Bronchial epithelial cell (primary cell): ENCODE data around the gene BAHD1. TPM values are rescaled to one million over a fixed set of nuclear protein-coding genes. Genes with fewer than 3 reads are reported as not detected.
A peak's percentile ranks its signal among the peaks of the same experiment; 100 is the strongest.

Experiments used
- DNase-seq: peaks from one replicate; pipeline ENCODE4 v3.0.0-alpha.2; 2010; ENCODE audit warnings: low read depth
- FAIRE-seq: peaks from 2 replicates; lab custom pipeline; 2011; peaks lifted over from hg19 to GRCh38; lab: Jason Lieb, UNC
- H3K27me3 ChIP-seq: 2 replicates; pipeline ENCODE4 v1.5.1; 2011; ENCODE audit warnings: low read length; ENCODE audit not compliant: control insufficient read depth, insufficient read depth
- H3K36me3 ChIP-seq: 2 replicates; pipeline ENCODE4 v1.5.1; 2011; ENCODE audit warnings: low read length; ENCODE audit not compliant: control insufficient read depth, insufficient read depth
- H3K4me3 ChIP-seq: 2 replicates; pipeline ENCODE4 v1.5.1; 2011; ENCODE audit warnings: mild to moderate bottlenecking, low read depth, low read length, control low read depth
- CTCF ChIP-seq: IDR thresholded peaks from 2 replicates; pipeline ENCODE4 v1.5.1; 2011; ENCODE audit warnings: mild to moderate bottlenecking, moderate library complexity, low read length, control low read depth, inconsistent platforms; ENCODE audit not compliant: insufficient read depth, severe bottlenecking
- total RNA-seq: library from RNA; depleted of rRNA; stranded (reverse); fragments of >200 nt; gene quantifications from 2 replicates; pipeline ENCODE4 v1.2.1, GENCODE V29; 2014

The BAHD1 gene
- total RNA-seq, 1 donor from 2014 or later: 4.2 TPM

DNA sequence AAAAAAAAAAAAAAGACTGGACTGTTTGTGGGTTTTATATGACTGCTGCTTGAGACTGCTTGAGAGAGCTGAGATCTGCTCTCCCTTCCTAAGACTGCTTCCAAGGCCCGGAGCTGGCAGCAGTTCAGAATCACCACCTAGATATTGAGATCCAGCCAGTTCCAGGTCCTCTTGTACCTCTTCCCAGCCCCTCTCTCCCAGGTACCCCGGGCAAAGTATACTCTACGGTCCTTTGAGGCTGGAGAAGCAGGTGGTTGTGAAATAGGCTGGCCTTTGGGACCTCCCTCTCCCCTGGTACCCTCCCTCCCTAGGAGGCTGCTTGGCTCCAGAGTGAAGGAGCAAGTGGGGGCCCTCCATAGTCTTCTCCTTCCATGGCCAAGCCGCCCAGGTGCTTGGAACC is 12.6 kb upstream of the BAHD1 start:
- peaks cover 5% of the 10 kb centered on the region for H3K27me3 ChIP-seq
- TF ChIP-seq CTCF: no peak
- DNase-seq: no peak
- no peaks in the 10 kb centered on the region for H3K36me3 ChIP-seq
- no peak overlapping the region for H3K4me3 ChIP-seq
- no peak for FAIRE-seq

GRCh38 chr15:40429068-40429710 is 11.6 kb upstream of the BAHD1 start:
- FAIRE-seq (no peak), DNase-seq (no peak)
- H3K4me3 ChIP-seq: no peak overlapping the region
- TF ChIP-seq CTCF: no peak
- H3K36me3 ChIP-seq: no peaks in the 10 kb centered on the region
- H3K27me3 ChIP-seq: peaks cover 5% of the 10 kb centered on the region

GRCh38 chr15:40430271-40430805 is 10.4 kb upstream of the BAHD1 start:
- FAIRE-seq (no peak), DNase-seq (no peak)
- no peak overlapping the region for H3K4me3 ChIP-seq
- peaks cover 9% of the 10 kb centered on the region for H3K27me3 ChIP-seq
- no peaks in the 10 kb centered on the region for H3K36me3 ChIP-seq
- TF ChIP-seq CTCF: no peak

- DNase-seq (no peak), FAIRE-seq (no peak)
- H3K27me3 ChIP-seq: peaks cover 24% of the 10 kb centered on the region
Measured at GRCh38 chr15:40435023-40435709, 5.6 kb upstream of the BAHD1 start.

DNA sequence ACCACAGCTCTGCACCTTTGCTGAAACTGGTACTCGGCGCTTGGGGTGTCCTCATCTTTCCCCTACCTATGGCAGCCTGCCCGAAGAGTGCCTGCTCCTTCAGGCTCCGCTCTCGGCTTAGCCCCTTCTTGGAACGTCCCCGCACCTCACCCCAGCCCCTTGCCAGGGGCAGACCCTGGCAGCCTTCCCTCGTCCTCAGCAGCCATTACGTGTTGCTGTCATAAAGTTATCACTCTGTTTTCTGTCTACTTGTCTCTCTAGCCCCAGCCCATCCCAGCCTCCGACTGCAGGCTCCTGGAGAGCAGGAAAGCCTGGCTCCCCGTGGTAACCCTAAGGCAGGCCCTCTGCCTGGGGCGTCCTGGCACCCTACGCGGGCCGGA is 5.1 kb upstream of the BAHD1 start:
- H3K27me3 ChIP-seq: peaks cover 24% of the 10 kb centered on the region
- no peak for TF ChIP-seq CTCF
- H3K36me3 ChIP-seq: no peaks in the 10 kb centered on the region
- H3K4me3 ChIP-seq: peak overlapping the region; percentile 11
- DNase-seq: no peak
- no peak for FAIRE-seq

More at GRCh38 chr15:40435023-40435709, 5.6 kb upstream of the BAHD1 start:
- Histone ChIP-seq H3K36me3 (no peaks in the 10 kb centered on the region), H3K4me3 (no peak overlapping the region)
- TF ChIP-seq CTCF: no peak
